Measurements from ENCODE around the gene TAS1R3. TPM values are rescaled to one million over a fixed set of nuclear protein-coding genes. Genes with fewer than 3 reads are reported as not detected.

The TAS1R3 gene
- total and polyA plus RNA-seq, 2 of the 4 experiments (the other 2 are of a cell fraction): under 0.01 to 0.05 TPM

DNA sequence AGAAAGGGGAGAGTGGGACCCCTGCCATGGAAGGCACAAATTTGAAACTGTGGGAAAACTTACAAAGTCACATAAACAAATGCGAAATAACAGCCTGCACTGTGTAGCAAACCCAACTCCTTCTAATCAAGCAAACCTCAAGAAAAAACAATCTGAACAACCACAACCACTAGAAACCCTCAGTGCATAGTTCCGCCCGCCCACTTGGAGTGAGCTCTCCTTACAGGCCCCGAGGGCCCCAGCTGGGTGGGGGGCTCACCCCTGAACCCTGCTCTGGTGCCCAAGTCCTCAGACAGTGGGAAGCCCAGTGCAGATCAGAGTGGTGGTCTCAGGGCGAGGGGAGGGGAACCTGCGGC is 28.2 kb downstream of the TAS1R3 start:
- Histone ChIP-seq H3K4me3 (ENCODE audit: insufficient read depth, low read depth, low read length) (no peak overlapping the region), H3K14ac (replicated peaks; ENCODE audit: low read depth, low read length) (peak overlapping the region; percentile 95), H3K4ac (ENCODE audit: low read depth, low read length) (peak overlapping the region; percentile 99), H3K9me1 (ENCODE audit: insufficient read depth, low read length) (peaks cover 13% of the 10 kb centered on the region), H2BK15ac (ENCODE audit: low read depth, low read length) (peak overlapping the region; percentile 90; the same call in 2 of the 3 replicates), H3K18ac (ENCODE audit: low read depth, low read length) (peak overlapping the region; percentile 71), H4K91ac (ENCODE audit: insufficient read depth, low read depth, low read length) (peak overlapping the region; percentile 98), H4K8ac (ENCODE audit: low read depth in 2 of 2, low read length in 2 of 2) (peak overlapping the region; percentile 92), H2AK5ac (ENCODE audit: low read depth, low read length) (peak overlapping the region; percentile 99), H3K23ac (ENCODE audit: low read depth, low read length) (peak overlapping the region; percentile 92), H3K56ac (ENCODE audit: extremely low read depth, insufficient read depth, low read length) (peak overlapping the region; percentile 87), H2BK120ac (ENCODE audit: low read depth, low read length) (peak overlapping the region; percentile 99), H3K9me3 (ENCODE audit: control insufficient read depth, insufficient read depth, low read length) (no peaks in the 10 kb centered on the region), H4K20me1 (ENCODE audit: insufficient read depth, low read length) (peaks cover 26% of the 10 kb centered on the region), H2AFZ (replicated peaks; ENCODE audit: low read length, poor library complexity) (peak overlapping the region; percentile 85), H3K4me1 (ENCODE audit: control insufficient read depth, insufficient read depth, low read length) (peaks cover 33% of the 10 kb centered on the region), H2BK5ac (ENCODE audit: low read depth, low read length, poor library complexity, severe bottlenecking) (peak overlapping the region; percentile 96), H3K27ac (ENCODE audit: insufficient read depth, low read length) (peak overlapping the region; percentile 96), H2BK20ac (ENCODE audit: low read depth, low read length) (peak overlapping the region; percentile 96), H3K79me1 (ENCODE audit: low read depth in 1 of 2, low read length in 2 of 2) (peaks cover 4 to 17% of the 10 kb centered on the region in 2 experiments; a peak in 3 of 4 replicates), H3K36me3 (ENCODE audit: control insufficient read depth, insufficient read depth, low read length) (peaks cover 10% of the 10 kb centered on the region; the same call in 1 of the 2 replicates), H3K4me2 (ENCODE audit: low read depth, low read length) (peak overlapping the region; percentile 38), H3K27me3 (ENCODE audit: control insufficient read depth, insufficient read depth, low read length) (no peaks in the 10 kb centered on the region), H4K5ac (ENCODE audit: low read depth, low read length) (peak overlapping the region; percentile 86), H3K9ac (ENCODE audit: low read depth, low read length) (peak overlapping the region; percentile 65), H2AK9ac (replicated peaks; ENCODE audit: low read depth, low read length, poor library complexity) (peak overlapping the region; percentile 100)
- in situ Hi-C loops (cut with MboI; ENCODE audit: low sequenced_read_pairs): no loop called here
- WGBS, 2 experiments (ENCODE audit: extremely low coverage in 2 of 2, insufficient read length in 1 of 2): no CpG with 5 or more reads among the region's 6 CpGs
- ChIA-PET POLR2A (ENCODE audit: unreplicated experiment) (interaction anchor here (0.6 to 1.0 kb wide), 2 partner anchors 11 to 16 kb away, joined by 3 read pairs; partner anchors contain the start of gene AURKAIP1), CTCF (no interaction called here)
- dilution Hi-C loops (cut with HindIII; ENCODE audit: low sequenced_read_pairs, unreplicated experiment): no loop called here
- no peak for TF ChIP-seq FOS (IDR thresholded peaks at IDR 0.05; ENCODE audit: low read depth, low read length)
- no peak for TF ChIP-seq SMC3 (IDR thresholded peaks at IDR 0.05; ENCODE audit: low read depth, low read length)
- no peak for TF ChIP-seq CEBPB (IDR thresholded peaks at IDR 0.05; ENCODE audit: low read depth, low read length)
- no peak for TF ChIP-seq NFE2L2 (IDR thresholded peaks at IDR 0.05; ENCODE audit: low read depth, low read length)
- no peak for TF ChIP-seq CHD1 (IDR thresholded peaks at IDR 0.05; ENCODE audit: low read depth, low read length)
- no peak for TF ChIP-seq RAD21 (IDR thresholded peaks at IDR 0.05; ENCODE audit: low read length)
- TF ChIP-seq, protein P1, sequence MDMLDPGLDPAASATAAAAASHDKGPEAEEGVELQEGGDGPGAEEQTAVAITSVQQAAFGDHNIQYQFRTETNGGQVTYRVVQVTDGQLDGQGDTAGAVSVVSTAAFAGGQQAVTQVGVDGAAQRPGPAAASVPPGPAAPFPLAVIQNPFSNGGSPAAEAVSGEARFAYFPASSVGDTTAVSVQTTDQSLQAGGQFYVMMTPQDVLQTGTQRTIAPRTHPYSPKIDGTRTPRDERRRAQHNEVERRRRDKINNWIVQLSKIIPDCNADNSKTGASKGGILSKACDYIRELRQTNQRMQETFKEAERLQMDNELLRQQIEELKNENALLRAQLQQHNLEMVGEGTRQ (IDR thresholded peaks at IDR 0.05; ENCODE audit: low read depth, low read length): no peak
- TF ChIP-seq MAFK (IDR thresholded peaks at IDR 0.05; ENCODE audit: low read depth, low read length): no peak
- TF ChIP-seq MXI1 (IDR thresholded peaks at IDR 0.05; ENCODE audit: borderline replicate concordance, low read depth, low read length): no peak
- no peak for TF ChIP-seq POLR2A (IDR thresholded peaks at IDR 0.05; ENCODE audit: low read depth, low read length)
- no peak for TF ChIP-seq MAZ (IDR thresholded peaks at IDR 0.05; ENCODE audit: borderline replicate concordance, low read depth, low read length)
- TF ChIP-seq, protein P2, sequence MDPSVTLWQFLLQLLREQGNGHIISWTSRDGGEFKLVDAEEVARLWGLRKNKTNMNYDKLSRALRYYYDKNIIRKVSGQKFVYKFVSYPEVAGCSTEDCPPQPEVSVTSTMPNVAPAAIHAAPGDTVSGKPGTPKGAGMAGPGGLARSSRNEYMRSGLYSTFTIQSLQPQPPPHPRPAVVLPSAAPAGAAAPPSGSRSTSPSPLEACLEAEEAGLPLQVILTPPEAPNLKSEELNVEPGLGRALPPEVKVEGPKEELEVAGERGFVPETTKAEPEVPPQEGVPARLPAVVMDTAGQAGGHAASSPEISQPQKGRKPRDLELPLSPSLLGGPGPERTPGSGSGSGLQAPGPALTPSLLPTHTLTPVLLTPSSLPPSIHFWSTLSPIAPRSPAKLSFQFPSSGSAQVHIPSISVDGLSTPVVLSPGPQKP (IDR thresholded peaks at IDR 0.05; ENCODE audit: borderline replicate concordance, low read depth, low read length): no peak
- no peak for TF ChIP-seq RCOR1 (IDR thresholded peaks at IDR 0.05; ENCODE audit: insufficient replicate concordance, low read length)
- TF ChIP-seq BHLHE40 (IDR thresholded peaks at IDR 0.05; ENCODE audit: low read depth, low read length): no peak
- no peak for TF ChIP-seq RFX5 (IDR thresholded peaks at IDR 0.05; ENCODE audit: low read depth, low read length)
- TF ChIP-seq, protein P3, sequence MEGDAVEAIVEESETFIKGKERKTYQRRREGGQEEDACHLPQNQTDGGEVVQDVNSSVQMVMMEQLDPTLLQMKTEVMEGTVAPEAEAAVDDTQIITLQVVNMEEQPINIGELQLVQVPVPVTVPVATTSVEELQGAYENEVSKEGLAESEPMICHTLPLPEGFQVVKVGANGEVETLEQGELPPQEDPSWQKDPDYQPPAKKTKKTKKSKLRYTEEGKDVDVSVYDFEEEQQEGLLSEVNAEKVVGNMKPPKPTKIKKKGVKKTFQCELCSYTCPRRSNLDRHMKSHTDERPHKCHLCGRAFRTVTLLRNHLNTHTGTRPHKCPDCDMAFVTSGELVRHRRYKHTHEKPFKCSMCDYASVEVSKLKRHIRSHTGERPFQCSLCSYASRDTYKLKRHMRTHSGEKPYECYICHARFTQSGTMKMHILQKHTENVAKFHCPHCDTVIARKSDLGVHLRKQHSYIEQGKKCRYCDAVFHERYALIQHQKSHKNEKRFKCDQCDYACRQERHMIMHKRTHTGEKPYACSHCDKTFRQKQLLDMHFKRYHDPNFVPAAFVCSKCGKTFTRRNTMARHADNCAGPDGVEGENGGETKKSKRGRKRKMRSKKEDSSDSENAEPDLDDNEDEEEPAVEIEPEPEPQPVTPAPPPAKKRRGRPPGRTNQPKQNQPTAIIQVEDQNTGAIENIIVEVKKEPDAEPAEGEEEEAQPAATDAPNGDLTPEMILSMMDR (conservative IDR thresholded peaks at IDR 0.05; ENCODE audit: low read depth, low read length): no peak
- ATAC-seq (ENCODE audit: low read depth) (peak; percentile 25), DNase-seq (peak; percentile 83)
- no TSS peak for BruUV-seq (replicated peaks)
- intact Hi-C loops (cut with micrococcal nuclease): loop anchor here (2.0 to 5.0 kb wide), 2 partner anchors 14 to 52 kb away; partner anchors contain the start of genes ACAP3 and PUSL1
